NCI-H2081 treated with DMSO at 0.1 percent for 48 hours (cell line): ENCODE results near the gene HK1.
A peak's percentile ranks its signal among the peaks of the same experiment; 100 is the strongest.

Experiments used
- DNase-seq: peaks from one replicate; lab custom pipeline; 2025; lab: John Stamatoyannopoulos, UW

Gene HK1

DNA sequence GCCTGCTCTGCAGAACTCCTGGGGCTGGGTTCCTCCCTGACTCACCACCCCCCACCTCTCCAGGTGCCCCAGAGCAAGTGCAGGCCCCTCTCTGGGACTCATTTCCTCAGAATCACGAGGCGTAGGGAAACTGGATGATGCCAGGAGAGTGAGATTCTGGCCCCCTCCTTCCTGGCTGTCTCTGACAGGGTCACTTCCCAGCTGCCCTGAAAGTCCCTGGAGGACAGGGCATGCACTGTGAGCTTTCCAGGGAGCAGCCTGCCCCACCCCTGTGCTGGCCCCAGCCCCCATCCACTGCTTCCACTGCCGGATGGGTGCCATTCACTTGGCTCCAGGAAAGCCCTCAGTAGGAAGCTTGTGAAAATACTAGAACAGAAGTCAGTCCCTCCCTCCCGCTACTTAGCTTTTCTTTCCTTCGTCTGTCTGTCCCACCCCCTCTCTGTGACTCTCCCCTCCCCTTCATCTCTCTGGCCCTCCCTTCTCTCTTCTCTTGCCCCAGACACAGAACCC, 128.1 kb downstream of the HK1 start:
- DNase-seq = no peak

GRCh38 chr10:69406816-69407580, 128.7 kb downstream of the HK1 start:
- DNase-seq = no peak

DNA sequence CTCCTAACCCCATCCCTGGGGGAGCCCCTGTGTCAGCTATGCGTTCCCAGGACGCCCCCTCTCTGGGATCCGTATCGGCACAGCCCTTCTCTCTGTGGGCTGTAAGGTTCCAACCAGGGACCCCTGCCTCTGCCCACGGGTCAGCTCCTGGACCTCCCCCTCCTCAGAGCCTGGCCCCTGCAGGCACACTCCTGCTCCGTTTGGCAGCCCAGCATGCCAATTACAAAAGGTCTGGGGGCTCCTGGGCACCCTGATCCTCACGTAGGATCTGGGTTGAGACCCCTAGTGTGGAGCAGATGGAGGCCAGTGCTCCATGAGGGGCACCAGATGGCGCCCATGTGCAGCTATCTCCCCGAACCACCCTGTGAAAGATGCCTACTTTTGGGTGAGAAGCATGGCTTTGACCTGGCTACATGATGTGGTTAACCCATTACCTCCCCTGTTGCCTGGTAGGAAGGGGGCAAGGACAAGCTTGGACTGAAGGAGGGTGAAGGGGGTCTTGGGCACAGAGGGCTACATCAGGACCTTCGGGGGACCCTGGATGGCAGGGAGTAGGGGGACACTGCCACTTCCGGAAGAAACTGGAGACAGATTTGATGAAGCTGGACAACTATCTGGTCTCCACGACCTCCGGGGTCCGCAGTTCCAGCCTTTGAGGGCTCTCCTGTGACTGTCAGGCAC, 129.5 kb downstream of the HK1 start:
- no peak for DNase-seq

DNA sequence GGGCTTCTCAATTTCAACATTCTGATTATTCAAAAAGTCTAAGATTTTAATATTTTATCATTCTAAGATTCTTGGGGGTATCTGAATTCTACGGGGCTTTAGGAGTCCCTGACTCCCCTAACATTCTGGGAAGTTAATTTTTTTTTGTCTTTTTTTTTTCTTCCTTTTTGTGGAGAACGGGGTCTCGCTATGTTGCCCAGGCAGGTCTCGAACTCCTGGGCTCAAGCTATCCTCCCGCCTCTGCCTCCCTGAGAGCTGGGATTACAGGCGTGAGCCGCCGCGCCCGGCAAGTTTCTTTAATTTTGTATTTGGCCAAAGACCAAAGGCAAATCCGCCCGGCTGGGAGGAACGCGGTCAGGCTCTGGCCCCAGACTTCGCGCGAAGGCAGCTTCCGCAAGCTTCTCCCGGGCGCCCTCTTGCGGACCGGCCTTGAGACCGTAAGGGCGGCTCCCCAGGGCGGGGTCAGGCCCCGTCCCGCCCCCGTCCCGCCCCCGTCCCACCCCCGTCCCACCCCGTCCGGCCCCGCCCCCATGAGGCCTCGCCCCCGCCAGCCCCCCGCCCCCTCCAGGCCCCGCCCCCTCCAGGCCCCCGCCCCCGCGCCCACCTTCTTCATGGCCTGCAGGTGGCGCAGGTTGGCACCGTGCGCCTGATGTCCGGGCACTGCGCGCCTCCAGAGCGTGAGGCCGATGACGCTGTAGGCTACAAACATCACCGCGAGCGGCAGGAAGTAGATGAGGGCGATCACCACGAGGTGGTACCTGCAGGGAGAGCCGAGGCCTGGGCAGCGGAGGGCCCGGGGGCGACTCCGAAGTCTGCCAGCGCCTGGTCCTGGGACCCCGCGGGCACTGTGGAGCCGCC, 130.3 kb downstream of the HK1 start:
- DNase-seq = peak; percentile 80

GRCh38 chr10:69409176-69409495, 130.8 kb downstream of the HK1 start:
- DNase-seq = no peak

GRCh38 chr10:69409968-69410367, 131.7 kb downstream of the HK1 start:
- DNase-seq = no peak

GRCh38 chr10:69410487-69410886, 132.2 kb downstream of the HK1 start:
- DNase-seq = no peak

GRCh38 chr10:69411476-69411875, 133.2 kb downstream of the HK1 start:
- DNase-seq = no peak

- no peak for DNase-seq
Observed at GRCh38 chr10:69412232-69412790, 134.0 kb downstream of the HK1 start.

- no peak for DNase-seq
Observed at GRCh38 chr10:69413221-69413865, 135.0 kb downstream of the HK1 start.

- no peak for DNase-seq
Observed at GRCh38 chr10:69414036-69415018, 136.0 kb downstream of the HK1 start.

DNA sequence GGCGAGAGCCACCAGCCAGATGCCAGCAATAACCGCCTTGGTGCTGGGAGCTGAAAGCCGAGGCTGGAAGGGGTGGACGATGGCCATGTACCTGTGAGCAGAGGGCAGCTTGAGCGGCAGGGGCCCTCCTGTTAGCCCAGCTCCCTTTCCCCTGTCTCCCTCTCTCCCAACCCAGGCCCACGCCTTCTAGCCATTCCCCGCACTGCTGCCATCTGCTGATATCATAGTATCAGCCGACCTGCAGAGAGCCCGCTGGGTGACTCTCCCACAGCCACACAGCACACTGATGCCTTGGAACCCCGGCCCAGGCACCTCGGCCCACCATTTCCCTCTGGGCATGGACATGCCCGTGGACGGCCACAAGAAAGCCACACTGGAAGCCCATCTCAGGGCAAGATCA, 136.8 kb downstream of the HK1 start:
- DNase-seq = no peak

- no peak for DNase-seq
Observed at GRCh38 chr10:69415951-69416350, 137.7 kb downstream of the HK1 start.

GRCh38 chr10:69416695-69417094, 138.4 kb downstream of the HK1 start, which contains the start of gene TACR2:
Gene TACR2, minus strand, starts transcription at chr10:69416918. Its CDS starts 595 bp downstream, at chr10:69416323.
- no peak for DNase-seq

DNA sequence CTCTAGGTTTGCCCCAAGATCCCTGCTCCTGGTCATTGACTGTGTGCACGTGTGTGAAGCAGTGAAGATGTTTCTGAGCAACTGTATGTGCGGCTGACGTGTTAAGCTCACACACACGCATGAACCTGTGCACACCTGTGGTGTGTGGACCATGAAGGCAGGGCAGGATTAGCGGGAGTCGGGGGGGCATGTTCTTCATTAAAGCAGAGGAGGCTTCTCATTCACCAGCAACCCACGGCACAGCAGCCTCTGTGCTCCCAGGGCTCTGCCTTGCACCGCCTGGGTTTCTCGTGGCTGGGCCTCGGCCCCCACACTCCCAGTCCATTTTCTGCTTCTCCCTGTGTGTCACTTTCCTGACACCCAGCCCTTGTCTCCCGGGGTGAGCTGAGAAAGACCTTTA, 139.2 kb downstream of the HK1 start:
- DNase-seq = no peak

DNA sequence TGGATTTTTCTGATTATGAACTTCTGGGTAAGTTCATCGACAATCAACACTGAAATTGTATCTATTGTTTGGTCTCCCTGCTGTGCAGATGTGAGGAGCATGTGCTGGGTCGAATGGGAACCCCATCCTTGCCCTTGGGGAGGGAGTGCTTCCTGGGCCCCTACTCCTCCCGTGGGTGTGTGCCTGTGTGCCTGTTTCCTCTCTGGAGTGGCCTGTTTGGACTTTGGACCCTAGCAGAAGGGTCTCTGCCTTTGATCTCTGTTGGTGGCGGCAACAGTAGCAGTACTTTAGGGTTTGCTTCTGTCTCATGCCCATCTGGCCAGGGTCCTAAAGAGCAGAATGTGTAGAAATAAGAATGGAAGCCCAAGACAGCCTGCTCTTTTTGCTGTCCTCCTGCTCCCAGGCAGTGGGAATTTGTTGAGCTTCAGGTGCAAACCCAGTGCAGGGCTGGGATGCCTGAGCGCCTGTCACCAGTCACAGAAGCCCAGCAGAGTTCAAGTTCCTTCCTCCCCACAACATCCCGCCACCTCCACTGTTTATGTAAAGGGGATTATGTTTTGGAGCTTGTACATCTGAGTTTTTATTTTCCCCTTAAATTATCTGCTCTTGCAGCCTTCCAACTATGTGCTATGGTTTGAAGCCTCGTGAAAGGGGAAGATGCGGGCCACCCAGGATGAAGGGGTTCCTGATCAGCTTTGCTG, 139.9 kb downstream of the HK1 start:
- no peak for DNase-seq

- no peak for DNase-seq
Observed at GRCh38 chr10:69419096-69419743, 140.9 kb downstream of the HK1 start.

DNA sequence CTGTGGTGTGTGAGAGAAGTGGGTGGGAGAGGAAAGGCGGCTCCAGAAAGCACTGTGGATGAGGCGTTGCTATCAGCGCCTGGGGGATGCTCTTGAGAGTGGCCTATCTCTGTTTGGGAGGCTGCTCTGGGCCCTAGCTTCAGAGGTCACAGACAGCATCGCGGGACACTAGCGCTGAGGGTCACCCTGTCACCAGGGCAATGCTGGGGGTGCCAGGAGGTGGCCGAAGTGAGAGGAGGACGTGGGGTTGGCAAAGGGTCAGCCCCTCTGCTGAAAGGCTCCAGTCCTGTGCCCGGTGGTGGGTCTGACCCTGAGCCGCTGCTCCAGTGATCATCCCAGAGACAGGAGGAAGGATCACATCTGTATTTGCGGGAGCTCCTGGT, 141.4 kb downstream of the HK1 start:
- DNase-seq = no peak

- DNase-seq = no peak
Observed at GRCh38 chr10:69421611-69422308, 143.5 kb downstream of the HK1 start.
